Fibroblast of mammary gland (primary cell): Measurements from ENCODE around the gene FAAH.

ENCODE experiments used
- DNase-seq: peaks from one replicate; pipeline ENCODE4 v3.0.0-alpha.2; 2010; ENCODE audit warnings: low read depth
- H3K4me3 ChIP-seq: 2 replicates; pipeline ENCODE4 v1.5.1; 2011; ENCODE audit warnings: low read depth, mild to moderate bottlenecking, low read length, moderate library complexity; ENCODE audit not compliant: control insufficient read depth
- CTCF ChIP-seq: conservative IDR thresholded peaks from 2 replicates; pipeline ENCODE4 v1.5.1; 2011; ENCODE audit warnings: low read depth, low read length, inconsistent platforms; ENCODE audit not compliant: control insufficient read depth, insufficient read depth

FAAH gene

GRCh38 chr1:46421739-46422138 lies 27.6 kb downstream of the FAAH start:
- TF ChIP-seq CTCF = no peak
- no peak for DNase-seq
- H3K4me3 ChIP-seq = no peak overlapping the region

GRCh38 chr1:46422261-46422871 lies 28.2 kb downstream of the FAAH start:
- no peak for TF ChIP-seq CTCF
- DNase-seq = no peak
- no peak overlapping the region for H3K4me3 ChIP-seq

DNA sequence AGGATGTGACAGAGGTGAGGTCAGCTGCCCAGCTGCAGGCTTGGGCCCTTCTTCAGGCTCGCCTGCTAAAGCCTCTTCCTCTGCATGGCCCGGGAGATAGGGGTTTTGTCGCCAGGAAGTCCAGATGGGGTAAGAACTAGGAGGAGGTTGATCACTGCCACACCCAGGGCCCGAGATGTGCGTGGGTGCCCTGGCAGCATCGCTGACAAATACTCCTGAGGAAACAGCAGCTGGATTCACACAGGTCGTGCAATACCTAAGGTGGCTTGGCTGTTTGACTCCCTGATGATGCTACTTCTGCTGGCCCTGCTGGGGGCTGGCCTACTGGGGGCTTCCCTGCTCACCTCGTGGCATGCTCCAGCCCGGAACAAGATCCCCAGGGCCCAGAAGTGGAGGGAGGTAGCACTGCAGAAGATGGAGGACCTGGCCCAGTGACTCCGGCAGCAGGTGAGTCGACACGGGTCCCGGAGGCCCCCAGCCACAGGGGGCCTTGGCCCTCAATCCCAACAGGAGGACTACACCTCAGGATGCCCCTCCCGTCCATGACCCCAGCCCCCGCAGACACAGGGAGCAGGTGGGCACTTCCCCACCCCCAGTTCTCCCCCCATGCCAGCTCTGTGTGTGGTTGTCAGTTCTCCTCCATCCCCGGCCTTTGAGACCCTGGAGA lies 29.6 kb downstream of the FAAH start:
- H3K4me3 ChIP-seq = no peak overlapping the region
- no peak for DNase-seq
- no peak for TF ChIP-seq CTCF

- no peak for DNase-seq
- H3K4me3 ChIP-seq = no peak overlapping the region
- TF ChIP-seq CTCF = no peak
Measured at GRCh38 chr1:46424730-46425129, 30.6 kb downstream of the FAAH start.

GRCh38 chr1:46425726-46426125 lies 31.6 kb downstream of the FAAH start:
- H3K4me3 ChIP-seq = no peak overlapping the region
- TF ChIP-seq CTCF = no peak
- no peak for DNase-seq

GRCh38 chr1:46427541-46427940 lies 33.4 kb downstream of the FAAH start:
- no peak for TF ChIP-seq CTCF
- DNase-seq = no peak

DNA sequence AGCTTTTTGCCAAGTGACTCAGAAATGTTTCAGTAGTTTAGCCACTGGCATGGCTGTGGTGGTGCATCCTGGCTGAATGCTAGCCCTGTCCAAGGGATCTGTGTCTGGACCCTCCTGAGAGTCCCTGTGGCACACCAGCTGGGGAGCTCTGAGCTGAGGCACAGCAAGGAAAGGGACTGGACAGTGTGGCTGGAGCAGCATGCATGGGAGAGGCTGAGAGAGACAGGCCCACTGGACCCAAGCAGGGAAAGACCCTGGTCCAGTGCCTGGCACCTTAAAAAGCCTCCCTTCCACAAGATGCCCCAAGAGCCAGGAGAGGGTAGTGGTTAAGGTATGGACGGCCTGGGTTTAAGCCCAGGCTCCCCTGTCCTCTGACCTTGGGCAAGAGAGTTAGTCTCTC lies 35.3 kb downstream of the FAAH start:
- no peak for TF ChIP-seq CTCF

More at GRCh38 chr1:46427541-46427940, 33.4 kb downstream of the FAAH start:
- no peak overlapping the region for H3K4me3 ChIP-seq

More for the DNA sequence above, 35.3 kb downstream of the FAAH start:
- no peak overlapping the region for H3K4me3 ChIP-seq
- no peak for DNase-seq
